Omental fat pad (tissue), 4 donors: ENCODE results near the gene LEMD2. TPM values are rescaled to one million over a fixed set of nuclear protein-coding genes. Genes with fewer than 3 reads are reported as not detected.
A peak's percentile ranks its signal among the peaks of the same experiment; 100 is the strongest.

Experiments used
- ATAC-seq: fragments of 150-250 bp; one replicate; pipeline ENCODE4 v1.9.1; 2016; ENCODE audit warnings: mild to moderate bottlenecking, moderate library complexity; ENCODE audit not compliant: low FRiP score
- DNase-seq: peaks from one replicate; pipeline ENCODE4 v3.0.0-alpha.2; 2019; ENCODE audit warnings: low spot score
- total RNA-seq, 4 donors: library from RNA; depleted of rRNA; stranded (reverse); fragments of >200 nt; gene quantifications; one replicate each; pipeline ENCODE4 v1.1.0, GENCODE V29; 2016
- TF ChIP-seq, protein P1 (sequence below), 3 donors: fragments of 450-650 bp; IDR thresholded peaks; one replicate each; pipeline ENCODE4 v1.5.1; 2016 to 2017; ENCODE audit warnings: antibody characterized with exemption in 3 of 3, mild to moderate bottlenecking in 3 of 3, moderate library complexity in 2 of 3

The LEMD2 gene
- total RNA-seq, 4 donors from 2014 or later: 25.8 to 75.0 (median 40.4) TPM

- TF ChIP-seq, protein P1, sequence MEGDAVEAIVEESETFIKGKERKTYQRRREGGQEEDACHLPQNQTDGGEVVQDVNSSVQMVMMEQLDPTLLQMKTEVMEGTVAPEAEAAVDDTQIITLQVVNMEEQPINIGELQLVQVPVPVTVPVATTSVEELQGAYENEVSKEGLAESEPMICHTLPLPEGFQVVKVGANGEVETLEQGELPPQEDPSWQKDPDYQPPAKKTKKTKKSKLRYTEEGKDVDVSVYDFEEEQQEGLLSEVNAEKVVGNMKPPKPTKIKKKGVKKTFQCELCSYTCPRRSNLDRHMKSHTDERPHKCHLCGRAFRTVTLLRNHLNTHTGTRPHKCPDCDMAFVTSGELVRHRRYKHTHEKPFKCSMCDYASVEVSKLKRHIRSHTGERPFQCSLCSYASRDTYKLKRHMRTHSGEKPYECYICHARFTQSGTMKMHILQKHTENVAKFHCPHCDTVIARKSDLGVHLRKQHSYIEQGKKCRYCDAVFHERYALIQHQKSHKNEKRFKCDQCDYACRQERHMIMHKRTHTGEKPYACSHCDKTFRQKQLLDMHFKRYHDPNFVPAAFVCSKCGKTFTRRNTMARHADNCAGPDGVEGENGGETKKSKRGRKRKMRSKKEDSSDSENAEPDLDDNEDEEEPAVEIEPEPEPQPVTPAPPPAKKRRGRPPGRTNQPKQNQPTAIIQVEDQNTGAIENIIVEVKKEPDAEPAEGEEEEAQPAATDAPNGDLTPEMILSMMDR (IDR thresholded peaks at IDR 0.05): no peak
- ATAC-seq: no peak
- DNase-seq: no peak
Measured at GRCh38 chr6:33762713-33763112, 26.2 kb downstream of the LEMD2 start.

GRCh38 chr6:33761922-33762629 is 26.9 kb downstream of the LEMD2 start:
- TF ChIP-seq, protein P1 (IDR thresholded peaks at IDR 0.05): no peak
- ATAC-seq: peak; percentile 22
- DNase-seq: no peak

DNA sequence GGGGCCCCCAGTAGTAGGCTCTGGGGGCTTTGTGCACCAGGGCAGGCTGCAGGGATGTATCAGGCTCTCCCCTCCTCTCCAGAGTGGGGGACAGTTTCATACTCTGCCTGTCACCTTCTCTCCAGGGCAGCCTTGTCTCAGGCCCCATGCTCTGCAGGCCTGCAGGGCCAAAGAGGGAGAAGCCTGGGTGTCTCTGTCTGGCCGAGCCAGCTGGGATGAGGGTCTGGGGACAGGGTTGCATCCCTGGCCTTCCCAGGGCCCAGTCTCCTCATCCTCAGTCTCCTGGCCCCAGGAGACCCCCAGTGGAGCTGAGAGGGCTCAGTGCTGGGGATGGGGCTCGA is 27.4 kb downstream of the LEMD2 start:
- DNase-seq (no peak), ATAC-seq (no peak)
- TF ChIP-seq, protein P1 (IDR thresholded peaks at IDR 0.05): no peak

GRCh38 chr6:33759887-33760629 is 28.9 kb downstream of the LEMD2 start:
- TF ChIP-seq, protein P1 (IDR thresholded peaks at IDR 0.05): no peak
- DNase-seq (no peak), ATAC-seq (no peak)

- ATAC-seq: no peak
- TF ChIP-seq, protein P1 (IDR thresholded peaks at IDR 0.05): no peak
- no peak for DNase-seq
Measured at GRCh38 chr6:33758815-33759216, 30.1 kb downstream of the LEMD2 start.

DNA sequence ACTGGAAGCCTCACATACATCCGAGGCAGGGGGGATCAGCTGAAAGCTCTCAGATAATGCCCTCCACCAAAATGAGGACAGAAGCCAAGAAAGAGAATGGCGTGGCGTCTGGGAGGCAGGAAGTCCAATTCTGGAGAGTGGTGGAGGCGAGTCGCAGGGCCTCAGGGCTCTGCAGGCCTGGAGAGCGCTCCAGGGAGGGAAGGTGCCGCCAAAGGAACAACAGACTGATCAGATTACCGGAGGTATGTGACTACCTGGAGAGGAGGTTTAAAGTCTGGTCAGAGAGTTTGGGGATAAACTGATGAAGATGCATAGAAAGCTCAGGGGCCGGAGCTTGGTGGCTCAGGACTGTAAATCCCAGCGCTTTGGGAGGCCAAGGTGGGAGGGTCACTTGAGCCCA is 31.0 kb downstream of the LEMD2 start:
- TF ChIP-seq, protein P1 (IDR thresholded peaks at IDR 0.05): no peak
- no peak for DNase-seq
- no peak for ATAC-seq

GRCh38 chr6:33757113-33757512 is 31.8 kb downstream of the LEMD2 start:
- TF ChIP-seq, protein P1 (IDR thresholded peaks at IDR 0.05): no peak
- DNase-seq: no peak
- ATAC-seq: no peak
